ENCODE measurements around the gene PTPDC1. TPM values are rescaled to one million over a fixed set of nuclear protein-coding genes. Genes with fewer than 3 reads are reported as not detected.

The PTPDC1 gene
- total RNA-seq, 1 donor from 2014 or later: 7.9 TPM

GRCh38 chr9:94127806-94128205, 43.5 kb downstream of the PTPDC1 start:
- H3K4me3 ChIP-seq (ENCODE audit: low read depth, low read length): no peak overlapping the region
- no peaks in the 10 kb centered on the region for H3K27me3 ChIP-seq (ENCODE audit: control insufficient read depth, insufficient read depth, low read length)
- FAIRE-seq (no peak), DNase-seq (ENCODE audit: low read depth) (no peak)
- H3K36me3 ChIP-seq (ENCODE audit: control insufficient read depth, insufficient read depth, low read length): no peaks in the 10 kb centered on the region
- TF ChIP-seq CTCF (IDR thresholded peaks at IDR 0.05; ENCODE audit: insufficient read depth, low read length, severe bottlenecking): no peak

- no peak for TF ChIP-seq CTCF (IDR thresholded peaks at IDR 0.05; ENCODE audit: insufficient read depth, low read length, severe bottlenecking)
- no peak for FAIRE-seq
- no peak for DNase-seq (ENCODE audit: low read depth)
- Histone ChIP-seq H3K36me3 (ENCODE audit: control insufficient read depth, insufficient read depth, low read length) (no peaks in the 10 kb centered on the region), H3K27me3 (ENCODE audit: control insufficient read depth, insufficient read depth, low read length) (no peaks in the 10 kb centered on the region), H3K4me3 (ENCODE audit: low read depth, low read length) (no peak overlapping the region)
These were observed 44.3 kb downstream of the PTPDC1 start for GRCh38 chr9:94128580-94128979.

- H3K36me3 ChIP-seq (ENCODE audit: control insufficient read depth, insufficient read depth, low read length): no peaks in the 10 kb centered on the region
- no peak overlapping the region for H3K4me3 ChIP-seq (ENCODE audit: low read depth, low read length)
- FAIRE-seq (no peak), DNase-seq (ENCODE audit: low read depth) (no peak)
- H3K27me3 ChIP-seq (ENCODE audit: control insufficient read depth, insufficient read depth, low read length): no peaks in the 10 kb centered on the region
- TF ChIP-seq CTCF (IDR thresholded peaks at IDR 0.05; ENCODE audit: insufficient read depth, low read length, severe bottlenecking): no peak
These were observed 50.4 kb downstream of the PTPDC1 start for GRCh38 chr9:94134629-94135028.

GRCh38 chr9:94135222-94135621, 51.0 kb downstream of the PTPDC1 start:
- Histone ChIP-seq H3K36me3 (ENCODE audit: control insufficient read depth, insufficient read depth, low read length) (no peaks in the 10 kb centered on the region), H3K4me3 (ENCODE audit: low read depth, low read length) (no peak overlapping the region), H3K27me3 (ENCODE audit: control insufficient read depth, insufficient read depth, low read length) (no peaks in the 10 kb centered on the region)
- TF ChIP-seq CTCF (IDR thresholded peaks at IDR 0.05; ENCODE audit: insufficient read depth, low read length, severe bottlenecking): no peak
- DNase-seq (ENCODE audit: low read depth): peak; percentile 51
- peak; percentile 68 for FAIRE-seq

- DNase-seq (ENCODE audit: low read depth) (peak; percentile 90), FAIRE-seq (no peak)
- H3K36me3 ChIP-seq (ENCODE audit: control insufficient read depth, insufficient read depth, low read length): no peaks in the 10 kb centered on the region
- H3K27me3 ChIP-seq (ENCODE audit: control insufficient read depth, insufficient read depth, low read length): no peaks in the 10 kb centered on the region
- H3K4me3 ChIP-seq (ENCODE audit: low read depth, low read length): no peak overlapping the region
- TF ChIP-seq CTCF (IDR thresholded peaks at IDR 0.05; ENCODE audit: insufficient read depth, low read length, severe bottlenecking): no peak
These were observed 55.6 kb downstream of the PTPDC1 start for GRCh38 chr9:94139672-94140417.

GRCh38 chr9:94140418-94140780, 56.1 kb downstream of the PTPDC1 start:
- FAIRE-seq (no peak), DNase-seq (ENCODE audit: low read depth) (peak; percentile 29)
- H3K36me3 ChIP-seq (ENCODE audit: control insufficient read depth, insufficient read depth, low read length): no peaks in the 10 kb centered on the region
- H3K4me3 ChIP-seq (ENCODE audit: low read depth, low read length): no peak overlapping the region
- H3K27me3 ChIP-seq (ENCODE audit: control insufficient read depth, insufficient read depth, low read length): no peaks in the 10 kb centered on the region
- TF ChIP-seq CTCF (IDR thresholded peaks at IDR 0.05; ENCODE audit: insufficient read depth, low read length, severe bottlenecking): no peak

All from bronchial epithelial cell (primary cell).